ENCODE measurements around the gene ZNF883. TPM values are rescaled to one million over a fixed set of nuclear protein-coding genes. Genes with fewer than 3 reads are reported as not detected.

ZNF883 gene
- total and polyA plus RNA-seq, 9 of the 15 experiments (the other 6 are each of a cell fraction or from before 2014, with no cell fraction given) = 1.00 to 5.7 (median 3.7) TPM

DNA sequence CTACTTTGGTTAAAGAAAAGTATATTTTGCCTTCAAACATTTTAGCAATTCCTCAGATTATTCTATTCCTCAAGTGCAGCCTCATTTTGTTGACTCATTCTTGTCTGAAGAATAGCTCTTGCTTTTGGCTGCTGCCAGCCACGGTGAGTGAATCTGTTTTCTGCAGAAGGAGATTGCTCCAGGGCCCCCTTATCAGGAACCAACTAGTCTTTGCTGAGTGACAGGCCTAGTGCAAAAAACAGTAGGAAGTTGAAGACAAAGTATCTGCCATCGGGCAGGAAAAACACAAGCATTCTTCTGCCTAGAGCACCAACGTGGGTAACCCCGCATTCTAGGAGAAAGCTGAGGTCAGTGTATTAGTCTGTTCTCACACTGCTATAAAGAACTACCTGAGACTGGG lies 42.3 kb downstream of the ZNF883 start (continued):
- TF ChIP-seq ETV6 (IDR thresholded peaks at IDR 0.05; ENCODE audit: borderline replicate concordance in 1 of 2, low read depth in 2 of 2, low read length in 1 of 2) (no peak), ETV6 (CRISPR knock-in tag; IDR thresholded peaks at IDR 0.05; ENCODE audit: borderline replicate concordance) (no peak), BRF2 (IDR thresholded peaks at IDR 0.05; ENCODE audit: borderline replicate concordance, insufficient read depth, insufficient read length) (no peak), ZNF584 (CRISPR knock-in tag; IDR thresholded peaks at IDR 0.05; ENCODE audit: low read depth) (no peak), HDAC6 (IDR thresholded peaks at IDR 0.05; ENCODE audit: low read depth, low read length) (no peak), MTA1 (IDR thresholded peaks at IDR 0.05; ENCODE audit: borderline replicate concordance) (no peak), PML (IDR thresholded peaks at IDR 0.05; ENCODE audit: low read length) (no peak), PTBP1 (IDR thresholded peaks at IDR 0.05; ENCODE audit: low read depth, low read length) (no peak), ID3 (CRISPR knock-in tag; IDR thresholded peaks at IDR 0.05) (no peak), ID3 (tag; IDR thresholded peaks at IDR 0.05) (no peak), MAFG (tag; conservative IDR thresholded peaks at IDR 0.05) (no peak), NCOR1 (IDR thresholded peaks at IDR 0.05) (peak; percentile 23; the same call in 1 of the 2 replicates), CBFA2T2 (conservative IDR thresholded peaks at IDR 0.05) (peak; percentile 23; the same call in 1 of the 2 replicates), MEIS2 (IDR thresholded peaks at IDR 0.05; ENCODE audit: partially characterized antibody) (peak; percentile 62), SFPQ (IDR thresholded peaks at IDR 0.05; ENCODE audit: low read depth, low read length) (no peak), MLLT1 (IDR thresholded peaks at IDR 0.05) (no peak), FOXJ3 (CRISPR knock-in tag; IDR thresholded peaks at IDR 0.05) (no peak), TAL1 (IDR thresholded peaks at IDR 0.05) (peak; percentile 26; the same call in 1 of the 2 replicates), PBX2 (CRISPR knock-in tag; IDR thresholded peaks at IDR 0.05; ENCODE audit: low read depth) (no peak), PBX2 (tag; conservative IDR thresholded peaks at IDR 0.05; ENCODE audit: low read depth) (peak; percentile 35; the same call in 1 of the 2 replicates)
- TF ChIP-seq, protein P1, sequence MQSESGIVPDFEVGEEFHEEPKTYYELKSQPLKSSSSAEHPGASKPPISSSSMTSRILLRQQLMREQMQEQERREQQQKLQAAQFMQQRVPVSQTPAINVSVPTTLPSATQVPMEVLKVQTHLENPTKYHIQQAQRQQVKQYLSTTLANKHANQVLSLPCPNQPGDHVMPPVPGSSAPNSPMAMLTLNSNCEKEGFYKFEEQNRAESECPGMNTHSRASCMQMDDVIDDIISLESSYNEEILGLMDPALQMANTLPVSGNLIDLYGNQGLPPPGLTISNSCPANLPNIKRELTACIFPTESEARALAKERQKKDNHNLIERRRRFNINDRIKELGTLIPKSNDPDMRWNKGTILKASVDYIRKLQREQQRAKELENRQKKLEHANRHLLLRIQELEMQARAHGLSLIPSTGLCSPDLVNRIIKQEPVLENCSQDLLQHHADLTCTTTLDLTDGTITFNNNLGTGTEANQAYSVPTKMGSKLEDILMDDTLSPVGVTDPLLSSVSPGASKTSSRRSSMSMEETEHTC (IDR thresholded peaks at IDR 0.05) = no peak

Data from K562 (cell line).